DMS53 treated with DMSO at 0.1 percent for 48 hours (cell line): ENCODE data around the gene FOLR1.

Experiments used
- DNase-seq: peaks from one replicate; lab custom pipeline; 2025; ENCODE audit not compliant: unreplicated experiment; lab: John Stamatoyannopoulos, UW

The FOLR1 gene

GRCh38 chr11:72222907-72223614, 31.1 kb downstream of the FOLR1 start:
- peak; percentile 97 for DNase-seq

GRCh38 chr11:72223615-72224563, 31.9 kb downstream of the FOLR1 start:
- peak; percentile 25 for DNase-seq

DNA sequence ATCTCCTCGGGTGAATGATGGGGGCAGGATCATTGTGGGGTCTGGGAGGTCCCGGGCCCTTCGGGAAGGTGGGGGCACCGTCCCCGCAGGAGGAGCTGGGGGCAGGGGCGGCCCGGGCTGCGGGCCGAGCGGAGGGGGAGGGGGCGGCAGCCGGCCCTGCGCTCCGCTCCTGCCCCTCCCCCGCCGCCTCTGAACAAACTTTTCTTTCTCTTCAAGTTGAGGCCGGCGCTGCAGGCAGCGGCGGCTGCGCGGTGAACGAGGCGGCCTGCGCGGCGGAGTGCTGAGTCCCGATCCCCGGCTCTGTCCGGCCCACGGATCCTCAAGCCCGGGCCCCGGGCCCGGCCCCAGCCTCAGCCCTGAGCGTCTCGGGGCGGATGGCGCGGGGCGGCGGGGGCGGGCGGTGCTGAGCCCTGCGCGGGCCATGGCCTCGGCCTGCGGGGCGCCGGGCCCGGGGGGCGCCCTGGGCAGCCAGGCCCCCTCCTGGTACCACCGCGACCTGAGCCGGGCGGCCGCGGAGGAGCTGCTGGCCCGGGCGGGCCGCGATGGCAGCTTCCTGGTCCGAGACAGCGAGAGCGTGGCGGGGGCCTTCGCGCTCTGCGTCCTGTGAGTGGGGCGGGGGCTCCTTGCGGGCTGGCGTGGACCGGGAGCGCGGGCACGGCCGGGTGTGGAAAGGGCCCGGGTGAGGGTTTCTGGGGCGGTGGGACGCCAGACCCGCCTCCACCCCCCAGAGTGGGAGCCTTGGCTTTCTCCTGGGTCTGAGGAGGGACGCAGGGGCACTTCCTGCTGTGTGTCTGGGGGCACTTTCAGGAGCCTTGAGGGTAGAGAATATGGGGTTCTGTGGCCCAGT, 32.8 kb downstream of the FOLR1 start, which contains the start of gene INPPL1:
Gene INPPL1 (plus strand): TSS at position 204 of the 847 bp plus-strand sequence. CDS start 218 bp downstream, at position 422.
- peak; percentile 30 for DNase-seq

- DNase-seq: peak; percentile 32
These were observed 33.5 kb downstream of the FOLR1 start for GRCh38 chr11:72225411-72225951.

- no peak for DNase-seq
These were observed 34.8 kb downstream of the FOLR1 start for GRCh38 chr11:72226701-72227100.

GRCh38 chr11:72227316-72228228, 35.6 kb downstream of the FOLR1 start:
- DNase-seq: peak; percentile 89

- no peak for DNase-seq
These were observed 36.4 kb downstream of the FOLR1 start for GRCh38 chr11:72228229-72228843.

- no peak for DNase-seq
These were observed 36.9 kb downstream of the FOLR1 start for GRCh38 chr11:72228844-72229231.

DNA sequence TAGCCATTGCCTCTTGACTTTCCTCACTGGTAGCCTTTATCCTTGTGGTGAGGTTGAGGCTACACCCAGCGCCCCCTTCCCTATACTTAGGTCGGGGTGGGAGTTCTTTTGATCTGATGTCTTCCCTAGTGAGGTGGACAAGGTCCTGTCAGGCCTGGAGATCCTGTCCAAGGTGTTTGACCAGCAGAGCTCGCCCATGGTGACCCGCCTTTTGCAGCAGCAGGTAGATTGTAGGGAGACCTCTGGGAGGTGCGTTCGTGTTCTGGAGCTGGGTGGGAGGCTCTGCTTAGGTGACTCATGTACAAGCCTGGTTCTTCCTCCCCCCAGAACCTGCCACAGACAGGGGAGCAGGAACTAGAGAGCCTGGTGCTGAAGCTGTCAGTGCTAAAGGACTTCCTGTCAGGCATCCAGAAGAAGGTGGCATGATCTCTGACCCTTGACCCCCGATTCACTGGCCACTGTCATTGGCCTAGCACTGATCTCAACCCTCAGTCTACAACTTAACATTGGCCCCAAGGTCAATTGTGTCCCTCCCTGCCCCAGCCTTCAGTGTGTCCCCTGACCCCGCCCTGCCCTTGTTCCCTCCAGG, 37.5 kb downstream of the FOLR1 start:
- no peak for DNase-seq

DNA sequence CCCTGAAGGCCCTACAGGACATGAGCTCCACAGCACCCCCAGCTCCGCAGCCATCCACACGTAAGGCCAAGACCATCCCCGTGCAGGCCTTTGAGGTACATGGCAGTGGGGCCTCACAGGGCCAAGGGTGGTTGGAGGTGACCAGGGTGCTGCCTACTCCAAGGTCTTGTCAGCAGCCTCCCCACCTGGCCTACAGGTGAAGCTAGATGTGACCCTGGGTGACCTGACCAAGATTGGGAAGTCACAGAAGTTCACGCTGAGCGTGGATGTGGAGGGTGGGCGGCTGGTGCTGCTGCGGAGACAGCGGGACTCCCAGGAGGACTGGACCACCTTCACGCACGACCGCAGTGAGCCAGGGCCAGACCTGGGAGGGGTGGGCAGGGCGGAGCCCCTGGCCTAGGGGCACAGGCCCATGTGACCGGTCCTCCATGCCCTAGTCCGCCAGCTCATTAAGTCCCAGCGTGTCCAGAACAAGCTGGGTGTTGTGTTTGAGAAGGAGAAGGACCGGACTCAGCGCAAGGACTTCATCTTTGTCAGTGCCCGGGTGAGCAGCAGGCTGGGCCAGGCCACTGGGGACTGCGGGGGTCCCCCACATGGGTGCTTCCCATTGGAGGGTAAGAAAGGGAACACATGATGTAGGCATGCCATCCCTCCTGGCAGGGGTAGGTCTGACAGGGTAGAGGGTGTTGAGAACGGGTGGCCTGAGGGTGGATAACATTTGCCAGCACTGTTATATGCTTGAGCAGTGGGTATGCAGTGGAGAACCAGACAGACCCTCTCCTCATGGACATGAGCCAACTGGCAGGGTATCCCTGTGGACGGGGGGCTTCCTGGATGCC, 38.2 kb downstream of the FOLR1 start:
- no peak for DNase-seq

DNA sequence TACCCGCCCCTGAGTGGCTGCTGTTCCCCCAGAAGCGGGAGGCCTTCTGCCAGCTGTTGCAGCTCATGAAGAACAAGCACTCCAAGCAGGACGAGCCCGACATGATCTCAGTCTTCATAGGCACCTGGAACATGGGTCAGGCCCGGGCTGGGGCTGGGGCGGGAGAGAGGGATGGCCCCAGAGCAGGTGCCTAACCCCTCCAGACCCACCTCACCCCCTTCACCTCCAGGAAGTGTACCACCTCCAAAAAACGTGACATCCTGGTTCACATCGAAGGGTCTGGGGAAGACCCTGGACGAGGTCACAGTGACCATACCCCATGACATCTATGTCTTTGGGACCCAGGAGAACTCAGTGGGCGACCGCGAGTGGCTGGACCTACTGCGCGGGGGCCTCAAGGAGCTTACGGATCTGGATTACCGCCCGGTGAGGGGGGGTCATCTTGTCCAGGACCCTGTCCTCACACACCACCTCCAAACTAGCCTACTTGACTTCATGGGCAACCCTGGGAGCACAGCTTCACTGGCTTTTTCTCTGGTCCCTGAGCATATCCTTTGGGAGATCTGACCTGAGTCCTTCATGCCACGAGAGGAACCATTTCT, 38.9 kb downstream of the FOLR1 start:
- no peak for DNase-seq

GRCh38 chr11:72231396-72232259, 39.7 kb downstream of the FOLR1 start:
- no peak for DNase-seq

GRCh38 chr11:72232260-72233055, 40.5 kb downstream of the FOLR1 start:
- DNase-seq: no peak

GRCh38 chr11:72233056-72233772, 41.3 kb downstream of the FOLR1 start:
- DNase-seq: no peak
